ENCODE results near the gene SIAH1.

Gene SIAH1

DNA sequence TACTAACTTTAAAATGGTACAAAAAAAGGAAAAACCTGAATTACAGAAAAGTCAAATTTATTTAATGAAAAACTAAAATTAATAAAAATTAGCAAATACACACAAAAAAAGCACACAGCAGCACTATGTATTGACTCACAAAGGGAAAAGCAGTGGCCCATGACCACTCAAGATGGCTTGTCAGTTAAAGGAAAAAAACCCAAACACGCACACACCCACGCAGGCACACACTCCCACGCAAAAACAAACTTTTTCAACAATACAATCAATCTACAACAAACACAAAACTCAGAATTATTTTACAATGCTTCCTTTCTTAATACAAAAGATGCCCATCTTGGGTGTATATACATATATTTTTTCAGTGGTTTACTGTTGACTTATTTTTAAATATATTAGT, 24.2 kb downstream of the SIAH1 start (continued):
- TF ChIP-seq ZNF18 (tag by site-specific recombination; IDR thresholded peaks at IDR 0.05), result no peak
- TF ChIP-seq SCRT2 (tag by site-specific recombination; IDR thresholded peaks at IDR 0.05), result no peak
- no peak for TF ChIP-seq ZNF223 (tag by site-specific recombination; IDR thresholded peaks at IDR 0.05)
- no peak for TF ChIP-seq ZBTB7A (tag by site-specific recombination; IDR thresholded peaks at IDR 0.05; ENCODE audit: low read depth)
- no peak for TF ChIP-seq ZNF555 (tag by site-specific recombination; conservative IDR thresholded peaks at IDR 0.05)
- TF ChIP-seq ZNF837 (tag by site-specific recombination; IDR thresholded peaks at IDR 0.05), result no peak
- no peak for TF ChIP-seq BCL11A (tag by site-specific recombination; IDR thresholded peaks at IDR 0.05; ENCODE audit: low read depth)
- no peak for TF ChIP-seq ZFP3 (tag by site-specific recombination; IDR thresholded peaks at IDR 0.05; ENCODE audit: low read depth)
- no peak for TF ChIP-seq SP2 (tag by site-specific recombination; IDR thresholded peaks at IDR 0.05)
- TF ChIP-seq, protein P1, sequence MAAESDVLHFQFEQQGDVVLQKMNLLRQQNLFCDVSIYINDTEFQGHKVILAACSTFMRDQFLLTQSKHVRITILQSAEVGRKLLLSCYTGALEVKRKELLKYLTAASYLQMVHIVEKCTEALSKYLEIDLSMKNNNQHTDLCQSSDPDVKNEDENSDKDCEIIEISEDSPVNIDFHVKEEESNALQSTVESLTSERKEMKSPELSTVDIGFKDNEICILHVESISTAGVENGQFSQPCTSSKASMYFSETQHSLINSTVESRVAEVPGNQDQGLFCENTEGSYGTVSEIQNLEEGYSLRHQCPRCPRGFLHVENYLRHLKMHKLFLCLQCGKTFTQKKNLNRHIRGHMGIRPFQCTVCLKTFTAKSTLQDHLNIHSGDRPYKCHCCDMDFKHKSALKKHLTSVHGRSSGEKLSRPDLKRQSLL (tag by site-specific recombination; IDR thresholded peaks at IDR 0.05), result no peak
- no peak for TF ChIP-seq SP7 (tag by site-specific recombination; IDR thresholded peaks at IDR 0.05)
- TF ChIP-seq ZNF521 (tag by site-specific recombination; IDR thresholded peaks at IDR 0.05), result no peak
- TF ChIP-seq ZNF292 (tag by site-specific recombination; IDR thresholded peaks at IDR 0.05; ENCODE audit: borderline replicate concordance, low read depth), result no peak
- 0 out of 2 replicates have a peak, but pooled peaks have one; percentile 25 for TF ChIP-seq ZSCAN4 (tag by site-specific recombination; IDR thresholded peaks at IDR 0.05)
- no peak for TF ChIP-seq PRDM1 (tag by site-specific recombination; IDR thresholded peaks at IDR 0.05)
- no peak for TF ChIP-seq ZBTB48 (tag by site-specific recombination; IDR thresholded peaks at IDR 0.05)
- TF ChIP-seq ZSCAN16 (tag by site-specific recombination; IDR thresholded peaks at IDR 0.05), result no peak
- TF ChIP-seq ZSCAN30 (tag by site-specific recombination; IDR thresholded peaks at IDR 0.05), result no peak

GRCh38 chr16:48359983-48360382, 25.2 kb downstream of the SIAH1 start:
- CTCF ChIA-PET, result interaction anchor here (0.9 to 1.8 kb wide), 2 partner anchors 263 to 271 kb away, joined by 3 to 5 read pairs; no protein-coding TSS in a partner anchor
- POLR2A ChIA-PET, result no interaction called here
- Histone ChIP-seq H3K36me3 (ENCODE audit: control insufficient read depth in 2 of 2, insufficient read depth in 1 of 2, low read length in 2 of 2) (peaks cover 0 to 25% of the 10 kb centered on the region in 2 experiments; a peak in 1 of 3 replicates), H3K4me3 (ENCODE audit: low read depth, low read length) (no peak overlapping the region), H3K27ac (ENCODE audit: extremely low read depth, low read depth, low read length) (no peak overlapping the region), H3K4me1 (ENCODE audit: control insufficient read depth, insufficient read depth, low read length) (peaks cover 4% of the 10 kb centered on the region; the same call in 1 of the 2 replicates), H3K9me3 (ENCODE audit: control insufficient read depth, insufficient read depth, low read depth, low read length) (no peaks in the 10 kb centered on the region)
- TF ChIP-seq ZNF510 (tag by site-specific recombination; IDR thresholded peaks at IDR 0.05; ENCODE audit: insufficient replicate concordance) (no peak), GLIS1 (tag by site-specific recombination; IDR thresholded peaks at IDR 0.05) (no peak), ZNF37A (tag by site-specific recombination; IDR thresholded peaks at IDR 0.05) (no peak), ZNF48 (tag by site-specific recombination; IDR thresholded peaks at IDR 0.05) (no peak), ZSCAN4 (tag by site-specific recombination; IDR thresholded peaks at IDR 0.05) (no peak), ZNF585B (tag by site-specific recombination; IDR thresholded peaks at IDR 0.05) (no peak), ZNF280C (tag by site-specific recombination; IDR thresholded peaks at IDR 0.05) (no peak)
